ENCODE data around the gene ADCYAP1.

Gene ADCYAP1

GRCh38 chr18:905948-906415 is 1.3 kb downstream of the ADCYAP1 start:
- no peak for TF ChIP-seq CTCF (conservative IDR thresholded peaks at IDR 0.05)
- no peak overlapping the region for H3K27ac ChIP-seq

- no peak for TF ChIP-seq CTCF (conservative IDR thresholded peaks at IDR 0.05)
- no peak overlapping the region; the same call in 1 of the 2 replicates for H3K27ac ChIP-seq
Observed at GRCh38 chr18:906416-907114, 1.9 kb downstream of the ADCYAP1 start.

- H3K27ac ChIP-seq: no peak overlapping the region; the same call in 1 of the 2 replicates
- no peak for TF ChIP-seq CTCF (conservative IDR thresholded peaks at IDR 0.05)
Observed at GRCh38 chr18:907115-907884, 2.6 kb downstream of the ADCYAP1 start.

GRCh38 chr18:907885-908757 is 3.5 kb downstream of the ADCYAP1 start:
- no peak overlapping the region for H3K27ac ChIP-seq
- no peak for TF ChIP-seq CTCF (conservative IDR thresholded peaks at IDR 0.05)

- TF ChIP-seq CTCF (conservative IDR thresholded peaks at IDR 0.05): no peak
- H3K27ac ChIP-seq: no peak overlapping the region
Observed at GRCh38 chr18:908758-909724, 4.4 kb downstream of the ADCYAP1 start.

GRCh38 chr18:910247-910646 is 5.6 kb downstream of the ADCYAP1 start:
- H3K27ac ChIP-seq: no peak overlapping the region
- TF ChIP-seq CTCF (conservative IDR thresholded peaks at IDR 0.05): no peak
